ENCODE data around the gene ACBD3.
A peak's percentile ranks its signal among the peaks of the same experiment; 100 is the strongest.

Gene ACBD3

GRCh38 chr1:226123591-226124471 lies 62.7 kb downstream of the ACBD3 start:
- Histone ChIP-seq H3K27ac (ENCODE audit: insufficient read depth in 1 of 2, low read depth in 1 of 2, low read length in 2 of 2, poor library complexity in 1 of 2, severe bottlenecking in 2 of 2) (no peak overlapping the region), H3K4me1 (ENCODE audit: control extremely low read depth in 1 of 4, control insufficient read depth in 4 of 4, insufficient read depth in 4 of 4, low read length in 3 of 4) (peaks cover 0 to 43% (median 36%) of the 10 kb centered on the region in 4 experiments), H3K9me3 (ENCODE audit: control extremely low read depth in 1 of 5, control insufficient read depth in 4 of 5, insufficient read depth in 2 of 5, low read depth in 1 of 5, low read length in 4 of 5) (no peaks in the 10 kb centered on the region), H3K4me3 (ENCODE audit: control insufficient read depth in 1 of 7, extremely low read depth in 1 of 7, insufficient read depth in 4 of 7, low read depth in 2 of 7, low read length in 6 of 7) (no peak overlapping the region), H3K36me3 (ENCODE audit: control insufficient read depth in 4 of 4, insufficient read depth in 4 of 4, low read length in 3 of 4) (no peaks in the 10 kb centered on the region), H3K27me3 (replicated peaks in 2 of 5; ENCODE audit: control insufficient read depth in 4 of 5, insufficient read depth in 5 of 5, low read length in 4 of 5) (no peaks in the 10 kb centered on the region)
- WGBS (ENCODE audit: insufficient coverage) = 98% methylated on average over 13 of the region's 14 CpGs
- no peak for DNase-seq
- CTCF ChIA-PET = interaction anchor here (0.9 to 12.6 kb wide), 21 partner anchors 12 to 210 kb away, joined by 3 to 132 read pairs (median 10); no protein-coding TSS in a partner anchor
- POLR2A ChIA-PET = no interaction called here

- Histone ChIP-seq H3K4me3 (ENCODE audit: control insufficient read depth in 1 of 7, extremely low read depth in 1 of 7, insufficient read depth in 4 of 7, low read depth in 2 of 7, low read length in 6 of 7) (peak overlapping the region in 1 of 7 experiments; percentile 84), H3K9me3 (ENCODE audit: control extremely low read depth in 1 of 5, control insufficient read depth in 4 of 5, insufficient read depth in 2 of 5, low read depth in 1 of 5, low read length in 4 of 5) (no peaks in the 10 kb centered on the region), H3K27ac (ENCODE audit: insufficient read depth in 1 of 2, low read depth in 1 of 2, low read length in 2 of 2, poor library complexity in 1 of 2, severe bottlenecking in 2 of 2) (no peak overlapping the region), H3K27me3 (replicated peaks in 2 of 5; ENCODE audit: control insufficient read depth in 4 of 5, insufficient read depth in 5 of 5, low read length in 4 of 5) (no peaks in the 10 kb centered on the region), H3K4me1 (ENCODE audit: control extremely low read depth in 1 of 4, control insufficient read depth in 4 of 4, insufficient read depth in 4 of 4, low read length in 3 of 4) (peaks cover 0 to 39% (median 34%) of the 10 kb centered on the region in 4 experiments), H3K36me3 (ENCODE audit: control insufficient read depth in 4 of 4, insufficient read depth in 4 of 4, low read length in 3 of 4) (no peaks in the 10 kb centered on the region)
- ChIA-PET CTCF (interaction anchor here (0.9 to 12.6 kb wide), 12 partner anchors 13 to 210 kb away, joined by 3 to 132 read pairs (median 6); no protein-coding TSS in a partner anchor), POLR2A (no interaction called here)
- WGBS (ENCODE audit: insufficient coverage) = 89% methylated on average over 4 of the region's 4 CpGs
- no peak for DNase-seq
Measured at GRCh38 chr1:226123212-226123560, 63.4 kb downstream of the ACBD3 start.

- Histone ChIP-seq H3K4me3 (ENCODE audit: control insufficient read depth in 1 of 7, extremely low read depth in 1 of 7, insufficient read depth in 4 of 7, low read depth in 2 of 7, low read length in 6 of 7) (peak overlapping the region; percentile 39 to 84 (median 72)), H3K27me3 (replicated peaks in 2 of 5; ENCODE audit: control insufficient read depth in 4 of 5, insufficient read depth in 5 of 5, low read length in 4 of 5) (no peaks in the 10 kb centered on the region), H3K4me1 (ENCODE audit: control extremely low read depth in 1 of 4, control insufficient read depth in 4 of 4, insufficient read depth in 4 of 4, low read length in 3 of 4) (peaks cover 0 to 27% (median 25%) of the 10 kb centered on the region in 4 experiments), H3K9me3 (ENCODE audit: control extremely low read depth in 1 of 5, control insufficient read depth in 4 of 5, insufficient read depth in 2 of 5, low read depth in 1 of 5, low read length in 4 of 5) (no peaks in the 10 kb centered on the region), H3K36me3 (ENCODE audit: control insufficient read depth in 4 of 4, insufficient read depth in 4 of 4, low read length in 3 of 4) (no peaks in the 10 kb centered on the region), H3K27ac (ENCODE audit: insufficient read depth in 1 of 2, low read depth in 1 of 2, low read length in 2 of 2, poor library complexity in 1 of 2, severe bottlenecking in 2 of 2) (peak overlapping the region in 1 of 2 experiments; percentile 14)
- peak; percentile 68 to 86 (median 81) for DNase-seq
- ChIA-PET CTCF (interaction anchor here (1.2 to 12.6 kb wide), 8 partner anchors 11 to 211 kb away, joined by 3 to 132 read pairs (median 16); no protein-coding TSS in a partner anchor), POLR2A (interaction anchor here (1.0 to 1.7 kb wide), 2 partner anchors 12 kb away, joined by 6 to 8 read pairs; no protein-coding TSS in a partner anchor)
- 0% methylated on average over 71 of the region's 104 CpGs for WGBS (ENCODE audit: insufficient coverage)
Measured at GRCh38 chr1:226121587-226122400, 64.7 kb downstream of the ACBD3 start.

- Histone ChIP-seq H3K27me3 (replicated peaks in 2 of 5; ENCODE audit: control insufficient read depth in 4 of 5, insufficient read depth in 5 of 5, low read length in 4 of 5) (no peaks in the 10 kb centered on the region), H3K4me3 (ENCODE audit: control insufficient read depth in 1 of 7, extremely low read depth in 1 of 7, insufficient read depth in 4 of 7, low read depth in 2 of 7, low read length in 6 of 7) (peak overlapping the region; percentile 39 to 84 (median 72)), H3K9me3 (ENCODE audit: control extremely low read depth in 1 of 5, control insufficient read depth in 4 of 5, insufficient read depth in 2 of 5, low read depth in 1 of 5, low read length in 4 of 5) (no peaks in the 10 kb centered on the region), H3K27ac (ENCODE audit: insufficient read depth in 1 of 2, low read depth in 1 of 2, low read length in 2 of 2, poor library complexity in 1 of 2, severe bottlenecking in 2 of 2) (no peak overlapping the region), H3K36me3 (ENCODE audit: control insufficient read depth in 4 of 4, insufficient read depth in 4 of 4, low read length in 3 of 4) (no peaks in the 10 kb centered on the region), H3K4me1 (ENCODE audit: control extremely low read depth in 1 of 4, control insufficient read depth in 4 of 4, insufficient read depth in 4 of 4, low read length in 3 of 4) (peaks cover 0 to 27% (median 25%) of the 10 kb centered on the region in 4 experiments)
- DNase-seq = peak in 2 of 3 donors; percentile 25 to 37
- POLR2A ChIA-PET = interaction anchor here (1.2 to 1.7 kb wide), 2 partner anchors 11 to 56 kb away, joined by 3 to 8 read pairs; no protein-coding TSS in a partner anchor
- WGBS (ENCODE audit: insufficient coverage) = 7% methylated on average over 36 of the region's 37 CpGs
- CTCF ChIA-PET = interaction anchor here (0.7 to 12.6 kb wide), 11 partner anchors 11 to 134 kb away, joined by 3 to 132 read pairs (median 4); no protein-coding TSS in a partner anchor
Measured at GRCh38 chr1:226121049-226121586, 65.4 kb downstream of the ACBD3 start.

GRCh38 chr1:226120398-226120797 lies 66.1 kb downstream of the ACBD3 start:
- no peaks in the 10 kb centered on the region for H3K9me3 ChIP-seq (ENCODE audit: control extremely low read depth in 1 of 5, control insufficient read depth in 4 of 5, insufficient read depth in 2 of 5, low read depth in 1 of 5, low read length in 4 of 5)
- ChIA-PET POLR2A (interaction anchor here (1.2 to 1.7 kb wide), 2 partner anchors 10 to 55 kb away, joined by 3 to 8 read pairs; no protein-coding TSS in a partner anchor), CTCF (interaction anchor here (0.7 to 12.6 kb wide), 11 partner anchors 10 to 133 kb away, joined by 3 to 132 read pairs (median 4); no protein-coding TSS in a partner anchor)
- H3K4me3 ChIP-seq (ENCODE audit: control insufficient read depth in 1 of 7, extremely low read depth in 1 of 7, insufficient read depth in 4 of 7, low read depth in 2 of 7, low read length in 6 of 7) = peak overlapping the region in 1 of 7 experiments; percentile 84
- H3K27ac ChIP-seq (ENCODE audit: insufficient read depth in 1 of 2, low read depth in 1 of 2, low read length in 2 of 2, poor library complexity in 1 of 2, severe bottlenecking in 2 of 2) = no peak overlapping the region
- H3K27me3 ChIP-seq (replicated peaks in 2 of 5; ENCODE audit: control insufficient read depth in 4 of 5, insufficient read depth in 5 of 5, low read length in 4 of 5) = no peaks in the 10 kb centered on the region
- DNase-seq = no peak
- no peaks in the 10 kb centered on the region for H3K36me3 ChIP-seq (ENCODE audit: control insufficient read depth in 4 of 4, insufficient read depth in 4 of 4, low read length in 3 of 4)
- peaks cover 0 to 27% (median 25%) of the 10 kb centered on the region in 4 experiments for H3K4me1 ChIP-seq (ENCODE audit: control extremely low read depth in 1 of 4, control insufficient read depth in 4 of 4, insufficient read depth in 4 of 4, low read length in 3 of 4)
- WGBS (ENCODE audit: insufficient coverage) = 81% methylated on average over 3 of the region's 5 CpGs

- ChIA-PET CTCF (interaction anchor here (1.0 to 12.6 kb wide), 4 partner anchors 9 to 50 kb away, joined by 3 to 132 read pairs (median 28); no protein-coding TSS in a partner anchor), POLR2A (interaction anchor here (1.0 kb wide), 1 partner anchor 9 kb away, joined by 4 read pairs; no protein-coding TSS in a partner anchor)
- no peak for DNase-seq
- Histone ChIP-seq H3K27ac (ENCODE audit: insufficient read depth in 1 of 2, low read depth in 1 of 2, low read length in 2 of 2, poor library complexity in 1 of 2, severe bottlenecking in 2 of 2) (no peak overlapping the region), H3K9me3 (ENCODE audit: control extremely low read depth in 1 of 5, control insufficient read depth in 4 of 5, insufficient read depth in 2 of 5, low read depth in 1 of 5, low read length in 4 of 5) (no peaks in the 10 kb centered on the region), H3K36me3 (ENCODE audit: control insufficient read depth in 4 of 4, insufficient read depth in 4 of 4, low read length in 3 of 4) (no peaks in the 10 kb centered on the region), H3K27me3 (replicated peaks in 2 of 5; ENCODE audit: control insufficient read depth in 4 of 5, insufficient read depth in 5 of 5, low read length in 4 of 5) (no peaks in the 10 kb centered on the region), H3K4me3 (ENCODE audit: control insufficient read depth in 1 of 7, extremely low read depth in 1 of 7, insufficient read depth in 4 of 7, low read depth in 2 of 7, low read length in 6 of 7) (no peak overlapping the region), H3K4me1 (ENCODE audit: control extremely low read depth in 1 of 4, control insufficient read depth in 4 of 4, insufficient read depth in 4 of 4, low read length in 3 of 4) (peaks cover 0 to 27% (median 20%) of the 10 kb centered on the region in 4 experiments)
- 89% methylated on average over 4 of the region's 6 CpGs for WGBS (ENCODE audit: insufficient coverage)
Measured at GRCh38 chr1:226119169-226119568, 67.4 kb downstream of the ACBD3 start.

All from common myeloid progenitor, CD34-positive (primary cell).